Superior temporal gyrus (tissue), 1 donor: Measurements from ENCODE around the gene OSBPL6.
A peak's percentile ranks its signal among the peaks of the same experiment; 100 is the strongest.
"Not testable (repeated sequence)": the region's sequence is repeated elsewhere in the genome, so short reads cannot be mapped to it uniquely, and the experiment has no call there.

Experiments used
- DNase-seq: peaks from one replicate; pipeline ENCODE4 v3.0.0-alpha.2; 2016; ENCODE audit errors: extremely low spot score

The OSBPL6 gene

DNA sequence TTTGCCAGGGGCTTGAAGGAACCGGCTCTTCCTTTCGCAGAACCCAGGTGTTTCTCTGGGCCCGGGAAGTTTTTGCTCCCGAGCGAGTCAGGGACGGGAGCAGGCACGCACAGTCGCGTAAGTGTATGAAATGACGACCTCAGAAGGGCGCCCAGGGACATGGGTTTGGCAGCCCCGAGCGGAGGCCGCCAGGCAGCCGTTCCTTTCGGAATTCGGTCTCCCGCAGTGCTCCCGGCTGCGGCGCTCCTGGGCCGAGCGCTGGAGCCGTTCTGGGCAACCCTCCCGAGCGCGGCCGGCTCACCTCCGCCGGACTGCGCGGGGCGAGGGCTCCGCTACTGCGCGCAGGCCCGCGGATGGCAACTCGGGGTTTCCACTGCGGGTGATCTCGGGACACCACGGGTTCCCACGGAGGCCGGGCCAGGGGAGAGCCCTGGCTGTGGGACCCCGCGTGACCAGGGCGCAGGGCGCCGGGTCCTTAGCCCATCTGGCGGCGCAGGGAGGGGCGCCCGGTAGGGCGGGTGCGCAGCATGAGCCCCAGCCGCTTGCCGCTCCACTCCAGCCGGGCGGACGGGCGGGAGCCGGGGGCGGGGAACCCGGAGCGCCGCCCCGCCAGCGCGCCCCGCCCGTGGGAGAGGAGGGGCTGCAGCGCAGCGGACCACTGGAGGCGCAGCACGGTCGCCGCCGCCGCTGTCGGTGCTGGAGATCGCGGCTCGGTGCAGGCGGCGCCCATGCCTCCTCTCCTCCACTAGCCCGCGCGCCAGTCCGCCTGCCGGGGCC, at the start of gene OSBPL6:
Gene OSBPL6 (plus strand): TSS at position 690 of the 777 bp plus-strand sequence. CDS start 111,673 bp downstream, outside the sequence.
- DNase-seq, result peak; percentile 66

DNA sequence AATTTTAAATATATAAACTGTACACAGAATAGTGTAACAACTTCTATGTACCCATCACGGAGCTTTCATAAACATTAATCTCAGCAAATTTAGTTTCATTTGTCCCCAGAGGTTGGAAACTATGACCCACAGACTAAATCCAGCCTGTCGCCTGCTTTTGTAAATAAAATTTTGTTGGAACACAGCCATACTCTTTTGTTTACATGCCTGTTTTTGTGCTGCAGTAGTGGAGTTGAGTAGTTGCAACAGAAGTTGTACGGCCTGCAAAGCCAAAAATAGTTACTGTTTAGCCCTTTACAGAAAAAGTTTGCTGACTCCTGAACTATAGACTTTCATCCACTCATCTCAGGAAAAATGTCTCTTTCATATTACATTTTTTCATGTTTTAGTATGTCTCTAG, 42.3 kb upstream of the OSBPL6 start:
- no peak for DNase-seq

DNA sequence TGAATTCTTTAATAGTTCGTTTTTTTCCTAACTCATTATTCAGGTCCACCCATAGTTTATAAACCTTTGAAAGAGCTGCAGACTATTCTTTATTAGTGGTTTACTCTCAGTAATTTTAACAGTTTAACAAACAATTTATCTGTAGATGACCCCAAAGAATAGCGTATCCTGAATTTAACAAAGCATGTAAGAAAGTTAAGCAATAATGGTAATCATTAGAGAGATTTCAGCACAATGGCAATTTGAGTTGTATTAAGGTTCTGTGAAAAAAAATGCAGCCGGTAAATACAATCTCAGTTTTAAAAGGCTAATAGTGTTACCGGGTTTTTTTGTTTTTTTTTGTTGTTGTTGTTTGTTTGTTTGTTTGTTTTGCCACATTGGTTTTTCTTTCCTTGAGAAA, 41.8 kb upstream of the OSBPL6 start:
- no peak for DNase-seq

DNA sequence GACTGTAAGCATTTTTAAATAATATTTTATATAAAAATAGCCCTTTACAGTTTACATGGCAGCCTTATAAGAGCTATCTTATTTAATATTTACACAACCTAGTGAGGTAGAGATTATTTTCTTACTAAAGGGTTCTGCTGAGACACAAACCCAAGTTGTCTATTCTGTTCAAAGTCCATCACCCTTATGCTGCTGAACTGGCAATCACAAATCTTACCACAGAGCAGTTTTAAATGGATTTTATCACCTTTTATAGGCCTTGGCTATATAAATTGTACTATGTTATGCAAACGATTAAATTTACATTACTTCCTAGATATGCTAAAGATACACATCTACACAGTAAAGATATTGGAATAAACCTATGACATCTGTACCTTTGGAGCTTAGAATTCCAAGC, 41.3 kb upstream of the OSBPL6 start:
- DNase-seq, result no peak

DNA sequence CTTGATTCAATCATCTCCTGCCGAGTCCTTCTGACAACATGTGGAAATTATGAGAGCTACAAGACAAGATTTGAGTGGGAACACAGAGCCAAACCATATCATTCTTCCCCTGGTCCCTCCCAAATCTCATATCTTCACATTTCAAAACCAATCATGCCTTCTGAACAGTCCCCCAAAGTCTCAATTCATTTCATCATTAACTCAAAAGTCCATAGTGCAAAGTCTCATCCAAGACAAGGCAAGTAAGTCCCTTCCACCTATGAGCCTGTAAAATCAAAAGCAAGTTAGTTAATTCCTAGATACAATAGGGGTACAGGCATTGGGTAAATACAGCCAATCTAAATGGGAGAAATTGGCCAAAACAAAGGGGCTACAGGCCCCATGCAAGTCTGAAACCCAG, 40.4 kb upstream of the OSBPL6 start:
- DNase-seq, result not testable (repeated sequence)

DNA sequence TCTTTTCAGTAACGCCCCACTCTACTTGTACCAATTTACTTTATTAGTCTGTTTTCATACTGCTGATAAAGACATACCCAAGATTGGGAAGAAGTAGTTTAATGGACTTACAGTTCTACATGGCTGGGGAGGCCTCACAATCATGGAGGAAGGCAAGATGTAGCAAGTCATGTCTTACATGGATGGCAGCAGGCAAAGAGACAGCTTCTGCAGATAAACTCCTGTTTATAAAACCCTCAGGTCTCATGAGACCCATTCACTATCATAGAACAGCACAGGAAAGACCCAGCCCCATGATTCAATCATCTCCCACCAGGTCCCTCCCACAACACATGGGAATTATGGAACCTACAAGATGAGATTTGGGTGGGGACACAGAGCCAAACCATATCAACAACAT, 38.8 kb upstream of the OSBPL6 start:
- no peak for DNase-seq

DNA sequence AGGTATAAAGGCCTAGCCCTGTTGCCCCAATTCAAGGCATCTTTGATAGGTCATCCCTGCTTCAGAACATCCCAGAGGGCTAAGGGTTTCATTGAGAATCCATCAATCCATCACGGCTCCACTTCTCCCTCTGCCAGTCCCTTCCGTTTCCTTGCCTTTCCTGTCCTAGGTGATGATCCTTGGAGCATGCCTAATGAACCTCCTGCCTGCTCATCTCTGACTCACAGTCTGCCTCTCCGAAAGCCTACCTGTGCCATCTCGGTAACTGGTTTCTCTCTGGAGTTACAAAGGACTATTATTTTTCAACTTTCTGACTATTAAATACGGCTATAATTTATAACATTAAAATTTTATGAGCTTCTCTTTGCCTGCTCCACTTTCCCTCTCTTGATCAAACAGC, 36.7 kb upstream of the OSBPL6 start:
- DNase-seq, result no peak

DNA sequence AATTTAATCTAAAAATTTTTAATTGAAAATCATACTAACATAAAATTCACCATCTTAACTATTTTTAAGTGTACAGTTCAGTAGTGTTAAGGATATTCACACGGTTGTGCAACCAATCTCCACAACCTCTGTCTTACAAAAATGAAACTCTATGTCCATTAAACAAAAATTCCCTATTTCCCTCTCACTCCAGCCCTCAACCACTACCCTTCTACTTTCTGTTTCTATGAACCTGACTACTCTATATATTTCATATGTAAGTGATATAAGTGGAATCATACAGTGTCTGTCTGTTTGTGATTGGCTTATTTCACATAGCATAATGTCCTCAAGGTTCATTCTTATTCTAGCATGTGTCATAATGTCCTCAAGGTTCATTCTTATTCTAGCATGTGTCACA, 34.3 kb upstream of the OSBPL6 start:
- DNase-seq, result no peak

DNA sequence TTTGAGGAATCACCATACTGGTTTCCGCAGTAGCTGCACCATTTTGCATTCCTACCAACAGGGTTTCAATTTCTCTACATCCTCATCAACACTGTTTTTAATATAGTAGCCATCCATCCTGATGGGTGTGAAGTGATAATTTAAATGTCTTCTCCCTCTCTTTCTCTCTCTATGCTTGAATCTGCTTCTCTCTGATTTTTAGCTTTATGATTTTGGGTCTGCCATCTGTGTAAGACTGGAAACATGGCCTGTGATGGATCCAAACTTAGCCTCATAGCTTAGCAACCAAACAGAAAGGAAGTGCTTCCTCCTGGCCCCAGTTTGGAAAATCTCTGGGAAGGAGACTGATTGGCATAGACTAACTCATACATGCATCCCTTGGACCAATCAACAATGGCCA, 33.7 kb upstream of the OSBPL6 start:
- no peak for DNase-seq

DNA sequence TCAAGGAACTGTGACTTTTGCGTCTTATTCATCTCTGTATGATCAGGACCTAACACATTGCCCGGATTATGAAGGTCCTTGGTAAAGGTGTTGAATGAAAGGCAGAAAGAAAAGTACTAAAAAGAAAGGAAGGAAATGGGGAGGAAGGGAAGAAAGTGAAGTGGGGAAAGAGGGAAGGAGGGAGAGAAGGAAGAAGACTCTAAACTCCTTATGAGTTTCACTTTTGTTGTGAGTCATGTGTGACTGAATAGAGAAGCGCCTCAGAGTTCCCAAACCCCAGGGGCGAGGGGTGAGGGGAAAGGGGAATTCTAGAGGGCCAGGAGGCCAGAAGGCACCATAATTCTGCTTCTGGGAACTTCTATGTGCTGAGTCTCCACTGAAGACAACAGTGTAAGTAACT, 30.9 kb upstream of the OSBPL6 start:
- DNase-seq, result no peak

DNA sequence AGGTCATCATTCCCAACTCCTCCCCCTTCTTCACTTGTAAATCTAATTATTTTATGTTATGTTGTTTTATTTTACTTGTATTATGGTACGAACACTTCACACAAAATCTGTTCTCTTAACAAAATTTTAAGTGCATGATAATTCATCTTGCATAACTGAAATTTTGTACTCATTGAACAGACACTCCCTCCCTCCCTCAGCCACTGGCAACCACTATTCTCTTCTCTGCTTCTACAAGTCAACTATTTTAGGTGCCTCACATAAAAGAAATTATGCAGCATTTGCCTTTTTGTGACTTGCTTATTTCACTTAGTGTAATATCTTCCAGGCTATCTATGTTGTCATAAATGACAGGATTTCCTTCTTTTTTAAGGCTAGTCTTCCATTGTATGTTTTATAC, 30.4 kb upstream of the OSBPL6 start:
- DNase-seq, result no peak

DNA sequence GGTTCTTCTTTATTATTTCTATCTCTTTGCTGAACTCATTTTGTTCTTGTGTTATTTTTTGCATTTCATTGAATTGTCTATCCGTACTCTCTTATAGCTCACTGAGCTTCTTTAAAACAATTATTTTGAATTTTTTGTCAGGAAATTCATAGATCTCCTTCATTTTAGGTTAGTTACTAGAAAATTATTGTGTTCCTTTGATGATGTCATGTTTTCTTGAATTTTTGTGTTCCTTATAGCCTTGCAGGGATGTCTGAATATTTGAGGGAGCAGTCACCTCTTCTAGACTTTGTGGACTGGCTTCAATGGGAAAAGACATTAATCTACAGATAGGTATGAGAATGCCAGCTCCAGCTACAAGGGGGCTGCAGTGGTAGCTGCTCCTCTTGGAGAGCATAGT, 20.7 kb upstream of the OSBPL6 start:
- DNase-seq, result no peak

DNA sequence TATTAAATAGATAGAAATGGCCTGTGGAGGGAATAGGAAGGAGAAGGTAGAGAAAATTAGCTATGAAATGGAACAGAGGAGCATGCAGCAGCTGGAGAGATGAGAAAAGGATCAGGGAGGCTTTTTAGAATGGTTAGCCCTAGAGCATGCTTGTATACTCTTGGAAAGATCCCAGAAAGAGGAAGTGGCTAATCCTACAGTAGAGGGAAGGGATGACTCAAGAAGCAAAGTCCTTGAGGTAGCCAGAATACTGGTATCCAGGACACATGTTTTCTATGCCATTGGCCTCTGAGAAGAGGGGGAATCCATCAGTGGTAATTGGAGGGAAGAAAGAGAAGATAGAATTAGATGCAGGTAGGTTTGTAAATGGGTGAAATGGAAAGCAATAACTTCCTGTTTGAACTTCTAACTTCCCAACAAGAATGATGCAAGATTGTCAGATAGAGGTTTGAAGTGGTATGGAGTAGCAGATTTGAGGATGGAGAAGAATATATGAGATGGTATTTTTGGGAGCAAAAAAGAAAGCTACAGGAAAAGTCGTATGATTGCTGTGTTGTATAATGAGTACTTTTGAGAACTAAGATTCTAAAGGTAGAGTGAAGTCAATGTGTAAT, 17.1 kb upstream of the OSBPL6 start:
- DNase-seq, result no peak

DNA sequence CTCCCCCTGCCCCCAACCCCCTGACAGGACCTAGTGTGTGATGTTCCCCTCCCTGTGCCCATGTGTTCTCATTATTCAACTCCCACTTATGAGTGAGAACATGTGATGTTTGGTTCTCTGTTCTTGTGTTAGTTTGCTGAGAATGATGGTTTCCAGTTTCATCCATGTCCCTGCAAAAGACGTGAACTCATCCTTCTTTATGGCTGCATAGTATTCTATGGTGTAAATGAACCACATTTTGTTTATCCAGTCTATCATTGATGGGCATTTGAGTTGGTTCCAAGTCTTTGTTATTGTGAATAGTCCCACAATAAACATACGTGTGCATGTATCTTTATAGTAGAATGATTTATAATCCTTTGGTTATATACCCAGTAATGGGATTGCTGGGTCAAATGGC, 13.7 kb upstream of the OSBPL6 start:
- not testable (repeated sequence) for DNase-seq

DNA sequence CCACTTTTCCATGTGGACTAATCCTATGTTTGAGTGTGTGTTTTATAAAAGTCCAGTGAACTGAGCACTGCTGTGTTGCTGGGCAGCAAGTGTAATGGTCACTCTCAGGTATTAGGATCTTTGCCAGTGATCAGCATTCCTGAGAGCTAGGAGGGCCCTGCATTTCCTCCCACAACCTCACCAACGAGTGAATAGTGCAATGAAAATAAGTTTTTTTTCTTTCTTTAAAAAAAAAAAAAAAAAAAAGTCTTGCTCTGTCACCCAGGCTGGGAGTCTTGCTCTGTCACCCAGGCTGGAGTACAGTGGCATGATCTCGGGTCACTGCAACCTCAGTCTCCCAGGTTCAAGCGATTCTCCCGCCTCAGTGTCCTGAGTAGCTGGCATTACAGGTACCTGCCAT, 6.5 kb upstream of the OSBPL6 start:
- DNase-seq, result no peak

DNA sequence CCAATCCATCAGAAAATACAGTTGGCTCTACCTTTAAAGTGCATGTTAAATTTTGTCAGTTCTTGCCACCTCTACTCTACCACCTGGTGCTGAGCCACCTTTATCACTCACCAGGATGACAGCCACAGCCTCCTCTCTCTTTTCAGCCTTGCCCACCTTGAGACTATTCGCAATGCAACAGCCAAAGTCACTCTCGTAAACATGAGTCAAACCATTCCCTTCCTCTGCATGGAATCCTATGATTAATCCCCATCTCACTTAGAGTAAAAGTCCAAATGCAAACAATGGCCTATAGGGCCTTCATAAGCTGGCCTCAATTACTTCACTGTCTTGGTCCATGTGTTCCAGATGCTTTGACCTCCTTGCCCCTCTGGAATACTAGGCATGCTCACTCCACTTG, 5.8 kb upstream of the OSBPL6 start:
- DNase-seq, result no peak

DNA sequence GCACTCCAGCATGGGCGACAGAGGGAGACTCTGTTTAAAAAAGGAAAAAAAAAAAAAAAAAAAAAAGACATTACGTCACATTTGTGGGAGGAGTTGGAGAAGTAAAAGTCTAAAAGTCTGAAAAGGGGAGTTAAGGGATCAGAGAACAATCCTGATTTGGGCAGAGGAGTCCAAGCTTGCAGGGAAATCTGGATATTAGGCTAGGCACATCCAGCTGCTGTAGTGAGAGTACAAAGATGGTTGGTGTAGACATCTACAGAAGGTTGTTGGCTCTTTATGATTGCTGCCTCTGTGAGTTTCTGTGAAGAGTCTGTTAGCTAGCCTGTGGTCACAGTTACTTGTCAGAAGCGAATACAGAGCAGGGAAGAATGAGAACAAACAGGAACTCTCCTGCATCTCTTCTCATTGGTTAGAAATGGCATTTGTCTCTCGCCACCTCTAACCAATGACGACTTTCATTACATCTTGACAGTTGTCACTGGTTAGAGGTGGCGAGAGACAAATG, 3.3 kb upstream of the OSBPL6 start:
- DNase-seq, result no peak

DNA sequence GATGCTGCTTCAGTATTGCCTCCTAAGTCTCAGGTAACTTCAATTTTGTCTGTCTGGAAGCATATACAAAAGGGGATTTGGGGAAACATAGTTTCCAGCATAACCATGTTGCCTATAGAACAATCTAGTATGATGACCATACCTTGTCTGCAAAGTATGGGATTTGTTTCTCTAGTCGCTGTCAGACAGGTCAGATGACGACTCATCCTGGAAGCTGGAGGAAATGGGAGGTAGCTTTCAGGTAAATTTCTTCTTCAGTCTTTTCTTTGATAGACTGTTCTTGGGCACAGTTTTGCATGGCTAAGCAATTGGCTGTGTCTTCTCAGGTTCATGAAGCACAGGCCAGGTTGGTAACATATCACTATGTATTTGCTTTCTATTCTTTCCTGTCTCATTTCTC, 2.8 kb upstream of the OSBPL6 start:
- DNase-seq, result no peak

DNA sequence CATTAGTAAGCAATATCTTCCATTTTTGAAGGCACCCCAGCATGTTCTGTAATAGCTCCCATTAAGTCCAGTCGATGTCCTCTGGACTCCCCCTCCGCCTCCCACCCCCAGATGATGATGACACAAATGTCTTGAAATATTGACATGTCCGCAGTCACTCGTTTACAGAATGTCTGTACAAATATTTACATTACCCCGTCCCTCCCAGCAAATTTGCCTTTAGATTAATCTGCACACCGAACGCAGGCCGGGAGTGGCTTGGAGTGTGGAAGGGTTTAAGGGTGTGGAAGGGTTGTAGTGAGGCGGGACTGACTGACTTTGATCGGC, 853 bp upstream of the OSBPL6 start:
- no peak for DNase-seq

DNA sequence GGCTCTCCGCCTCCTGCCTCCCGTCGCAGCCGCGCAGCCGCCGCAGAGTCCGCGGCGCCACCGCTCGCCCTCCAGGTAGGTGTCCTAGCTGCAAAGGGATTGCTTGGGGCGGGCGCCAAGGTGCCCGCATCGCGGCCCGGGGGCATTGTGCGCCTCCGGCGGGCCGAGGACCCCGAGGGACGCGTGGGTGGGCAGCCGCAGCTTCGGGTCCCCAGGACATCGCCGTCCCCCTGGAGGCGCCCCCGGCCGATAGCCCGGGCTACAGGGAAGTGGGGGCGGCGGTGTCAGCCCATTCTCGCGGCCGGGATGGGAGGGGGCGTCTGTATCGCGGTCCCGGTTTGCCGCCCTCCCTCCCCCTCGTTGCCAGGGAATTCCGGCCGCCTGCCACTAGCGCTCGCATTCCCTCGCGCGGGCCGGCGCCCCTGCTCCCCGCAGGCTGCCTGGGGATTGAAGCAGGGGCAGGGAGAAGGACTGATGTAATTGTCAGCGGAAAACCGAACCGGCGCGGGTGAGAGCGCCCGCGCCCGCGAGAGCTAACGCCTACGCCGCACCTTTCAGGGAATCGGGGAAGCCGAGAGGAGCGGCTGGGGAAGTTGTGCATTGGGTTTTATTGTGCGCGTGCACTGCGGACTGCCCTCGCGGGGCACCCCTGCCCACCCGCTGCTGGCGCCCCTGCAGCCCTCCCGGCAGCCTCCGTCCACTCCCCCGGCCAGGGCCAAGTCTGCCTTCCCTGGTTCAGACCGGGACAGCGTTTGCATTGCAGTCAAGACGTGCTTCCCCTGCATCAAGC, 483 bp downstream of the OSBPL6 start:
- DNase-seq, result no peak

DNA sequence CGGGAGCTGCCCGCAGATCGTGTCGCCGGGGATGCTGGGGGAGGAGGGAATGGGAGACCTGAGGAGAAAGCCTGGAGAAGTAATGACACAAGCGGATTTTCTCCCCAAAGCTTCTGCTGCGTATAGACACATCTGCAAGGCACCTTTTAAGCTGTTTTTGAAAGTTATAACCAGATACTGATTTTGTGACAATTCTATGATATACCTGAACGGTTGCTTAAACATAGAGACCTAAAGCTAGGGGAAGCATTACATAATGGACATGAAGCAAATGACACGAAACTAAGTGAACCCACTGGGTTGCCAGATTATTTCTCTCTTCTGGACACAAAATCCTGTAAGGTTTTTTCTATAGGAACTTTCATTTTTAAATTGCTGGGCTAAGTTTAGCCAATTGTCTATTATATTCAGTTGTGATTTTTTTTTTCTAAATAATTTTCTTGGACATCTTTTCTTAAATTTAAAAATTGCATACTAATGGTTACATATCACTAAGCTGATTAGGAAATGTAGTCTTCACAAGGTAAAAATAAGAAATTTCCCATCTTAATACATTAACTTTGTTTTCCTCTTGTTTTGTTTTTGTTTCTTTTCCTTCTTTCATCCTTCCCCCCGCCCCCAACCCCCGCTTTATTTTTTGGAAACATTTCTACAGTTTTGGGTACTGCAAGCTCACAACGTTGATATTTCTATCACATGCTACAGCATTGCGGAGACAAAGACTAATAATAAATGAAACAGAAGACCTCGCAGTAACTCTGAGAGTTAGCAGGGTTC, 1.3 kb downstream of the OSBPL6 start:
- peak; percentile 58 for DNase-seq

DNA sequence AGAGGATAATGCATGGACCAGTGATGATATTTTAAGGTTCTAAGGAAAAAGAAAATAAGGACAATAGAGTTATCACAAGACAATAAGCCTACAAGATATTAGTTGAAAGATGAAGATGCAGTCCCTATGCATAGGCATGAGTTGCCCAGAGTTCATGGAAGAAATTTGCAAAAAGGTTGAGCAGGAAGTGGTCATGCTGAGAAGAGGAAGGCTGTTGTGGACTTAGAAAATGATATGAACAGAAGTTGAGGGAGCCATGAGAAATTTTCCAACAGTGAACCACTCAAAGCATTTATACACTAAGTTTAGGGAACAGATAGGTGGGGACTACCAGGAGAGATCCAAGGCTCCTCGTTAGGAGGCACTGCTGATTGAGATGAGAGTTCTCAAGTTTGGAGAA, 3.5 kb downstream of the OSBPL6 start:
- DNase-seq, result no peak
